ENCODE measurements around the gene ZC2HC1B. TPM values are rescaled to one million over a fixed set of nuclear protein-coding genes. Genes with fewer than 3 reads are reported as not detected.
"Not testable (repeated sequence)": the region's sequence is repeated elsewhere in the genome, so short reads cannot be mapped to it uniquely, and the experiment has no call there.

Gene ZC2HC1B
- polyA plus RNA-seq, 3 donors, result 0.07 TPM; not detected in 2

GRCh38 chr6:143859891-143860660 is 4.2 kb upstream of the ZC2HC1B start:
- no peak overlapping the region for H3K27ac ChIP-seq (ENCODE audit: low read depth, low read length)
- WGBS, 3 donors, result 91 to 94% (median 93%) methylated on average over 3 of the region's 3 CpGs

GRCh38 chr6:143863771-143864170 is 503 bp upstream of the ZC2HC1B start:
- no peak overlapping the region for H3K27ac ChIP-seq (ENCODE audit: low read depth, low read length)
- 72 to 93% (median 80%) methylated on average over 2 of the region's 2 CpGs for WGBS, 3 donors

GRCh38 chr6:143867236-143867635 is 3.0 kb downstream of the ZC2HC1B start:
- H3K27ac ChIP-seq (ENCODE audit: low read depth, low read length), result no peak overlapping the region

- WGBS, 3 donors, result 93 to 96% (median 93%) methylated on average over 3 of the region's 3 CpGs
- not testable (repeated sequence) for H3K27ac ChIP-seq (ENCODE audit: low read depth, low read length)
These were observed 4.5 kb downstream of the ZC2HC1B start for GRCh38 chr6:143868808-143869207.

GRCh38 chr6:143871202-143871730 is 7.0 kb downstream of the ZC2HC1B start:
- H3K27ac ChIP-seq (ENCODE audit: low read depth, low read length), result not testable (repeated sequence)
- WGBS, 3 donors, result 91 to 96% (median 94%) methylated on average over 1 of the region's 1 CpG

GRCh38 chr6:143872201-143872600 is 7.9 kb downstream of the ZC2HC1B start:
- no peak overlapping the region for H3K27ac ChIP-seq (ENCODE audit: low read depth, low read length)
- 90 to 91% (median 90%) methylated on average over 2 of the region's 2 CpGs for WGBS, 3 donors

- not testable (repeated sequence) for H3K27ac ChIP-seq (ENCODE audit: low read depth, low read length)
- 92 to 100% (median 93%) methylated on average over 4 of the region's 4 CpGs for WGBS, 3 donors
These were observed 9.3 kb downstream of the ZC2HC1B start for GRCh38 chr6:143873600-143873999.

GRCh38 chr6:143874503-143874902 is 10.2 kb downstream of the ZC2HC1B start:
- H3K27ac ChIP-seq (ENCODE audit: low read depth, low read length), result not testable (repeated sequence)

- H3K27ac ChIP-seq (ENCODE audit: low read depth, low read length), result no peak overlapping the region
- 91 to 97% methylated on average over 1 of the region's 1 CpG; no CpG with 5 or more reads in 1 of the 3 donors for WGBS, 3 donors
These were observed 13.5 kb downstream of the ZC2HC1B start for GRCh38 chr6:143877584-143878271.

GRCh38 chr6:143878272-143878760 is 14.0 kb downstream of the ZC2HC1B start:
- 93 to 95% methylated on average over 3 of the region's 3 CpGs; no CpG with 5 or more reads in 1 of the 3 donors for WGBS, 3 donors
- no peak overlapping the region for H3K27ac ChIP-seq (ENCODE audit: low read depth, low read length)

GRCh38 chr6:143880412-143880811 is 16.1 kb downstream of the ZC2HC1B start:
- no peak overlapping the region for H3K27ac ChIP-seq (ENCODE audit: low read depth, low read length)
- WGBS, 3 donors, result 75 to 81% (median 75%) methylated on average over 2 of the region's 2 CpGs

GRCh38 chr6:143882401-143882930 is 18.2 kb downstream of the ZC2HC1B start:
- WGBS, 3 donors, result 55 to 70% (median 68%) methylated on average over 2 of the region's 2 CpGs

GRCh38 chr6:143884216-143884900 is 20.1 kb downstream of the ZC2HC1B start:
- no peak overlapping the region for H3K27ac ChIP-seq (ENCODE audit: low read depth, low read length)
- WGBS, 3 donors, result 71 to 77% (median 71%) methylated on average over 7 of the region's 7 CpGs

More at GRCh38 chr6:143882401-143882930, 18.2 kb downstream of the ZC2HC1B start:
- H3K27ac ChIP-seq (ENCODE audit: low read depth, low read length), result no peak overlapping the region

GRCh38 chr6:143885116-143885515 is 20.8 kb downstream of the ZC2HC1B start:
- no peak overlapping the region for H3K27ac ChIP-seq (ENCODE audit: low read depth, low read length)
- whole genome bisulfite sequencing, 3 donors, result 96 to 100% (median 98%) methylated on average over 1 of the region's 1 CpG

GRCh38 chr6:143894655-143895054 is 30.4 kb downstream of the ZC2HC1B start:
- WGBS, 3 donors, result 81 to 100% (median 85%) methylated on average over 1 of the region's 1 CpG
- no peak overlapping the region for H3K27ac ChIP-seq (ENCODE audit: low read depth, low read length)

GRCh38 chr6:143896126-143896860 is 32.0 kb downstream of the ZC2HC1B start:
- WGBS, 3 donors, result 62 to 88% (median 84%) methylated on average over 3 of the region's 3 CpGs
- H3K27ac ChIP-seq (ENCODE audit: low read depth, low read length), result no peak overlapping the region

- no peak overlapping the region for H3K27ac ChIP-seq (ENCODE audit: low read depth, low read length)
- 69 to 99% (median 89%) methylated on average over 2 of the region's 2 CpGs for WGBS, 3 donors
These were observed 36.1 kb downstream of the ZC2HC1B start for GRCh38 chr6:143900358-143900757.

Measured in adipose tissue (tissue), 3 donors.